Globus pallidus (tissue), 1 donor: ENCODE results near the gene CPVL.

Experiments
- DNase-seq: peaks from one replicate; pipeline ENCODE4 v3.0.0-alpha.2; 2015; ENCODE audit warnings: low spot score

CPVL gene

DNA sequence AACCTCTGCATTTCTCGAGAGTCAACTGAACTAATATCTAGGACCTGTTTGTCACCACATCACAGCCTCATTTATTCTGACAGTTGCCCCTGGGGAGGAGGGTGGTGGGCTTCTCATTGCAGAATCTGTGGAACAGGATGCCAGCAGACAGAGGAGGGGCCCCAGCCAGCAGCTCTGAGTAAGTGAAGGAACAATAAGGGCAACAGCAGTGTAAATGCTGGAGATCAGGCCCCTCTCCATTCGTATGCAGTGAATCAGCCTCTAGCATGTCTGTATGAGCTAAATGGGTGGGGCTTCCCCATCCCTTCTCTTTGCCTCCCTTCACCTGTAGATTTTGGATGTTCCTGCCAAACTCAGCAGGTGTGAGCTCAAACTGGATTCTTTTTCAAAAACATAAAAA lies 7.7 kb upstream of the CPVL start:
- no peak for DNase-seq

DNA sequence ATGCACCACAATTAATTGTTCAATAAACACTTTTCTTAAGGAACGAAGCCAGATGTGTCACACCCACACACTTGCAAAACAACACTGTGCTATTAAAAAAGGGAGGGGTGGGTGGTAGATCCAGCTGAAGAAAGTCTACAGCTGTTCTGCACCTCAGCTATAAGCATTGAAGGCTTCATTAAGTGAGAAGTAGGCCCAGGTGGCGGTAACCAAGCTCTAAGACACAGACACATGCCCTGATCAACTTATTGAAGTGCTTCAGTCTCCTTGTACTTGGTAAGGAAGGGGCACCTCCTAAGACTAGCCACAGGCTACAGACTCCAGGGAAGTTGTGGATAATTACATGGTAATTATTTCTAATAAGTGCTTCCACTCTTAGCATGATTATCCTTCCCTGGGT lies 4.5 kb upstream of the CPVL start:
- no peak for DNase-seq

DNA sequence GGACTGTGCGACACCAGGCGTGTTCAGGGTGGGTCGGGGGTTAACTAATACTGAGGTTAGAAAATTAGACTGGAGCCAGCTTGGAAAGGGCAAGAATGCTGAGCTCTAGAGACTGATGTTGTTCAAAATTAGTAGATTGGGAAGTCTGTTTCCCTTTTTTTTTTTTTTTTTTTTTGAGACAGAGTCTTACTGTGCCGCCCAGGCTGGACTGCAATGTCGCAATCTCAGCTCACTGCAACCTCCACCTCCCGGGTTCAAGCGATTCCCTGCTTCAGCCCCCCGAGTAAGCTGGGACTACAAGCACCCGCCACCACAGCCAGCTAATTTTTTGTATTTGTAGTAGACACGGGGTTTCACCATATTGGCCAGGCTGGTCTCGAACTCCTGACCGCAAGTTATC lies 2.7 kb upstream of the CPVL start:
- no peak for DNase-seq

DNA sequence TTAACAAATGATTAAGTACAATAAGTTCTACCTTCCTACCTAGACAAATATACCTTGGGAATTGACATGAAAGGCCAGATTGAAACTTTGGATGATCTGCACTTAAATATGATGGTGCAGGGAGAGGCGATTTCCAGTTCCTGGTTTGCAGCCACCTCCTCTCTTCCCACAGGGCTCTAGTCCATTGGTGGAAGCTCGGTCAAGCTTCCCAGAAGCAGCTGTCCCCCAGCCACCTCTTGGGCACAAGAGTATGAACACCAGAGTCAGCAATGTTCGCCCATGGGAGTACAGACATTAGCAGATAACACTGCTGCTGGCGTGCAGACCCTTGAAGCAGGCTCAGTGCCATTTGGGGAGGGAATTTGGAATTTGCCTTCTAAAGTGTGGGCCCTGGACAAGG lies 1.5 kb upstream of the CPVL start:
- no peak for DNase-seq

DNA sequence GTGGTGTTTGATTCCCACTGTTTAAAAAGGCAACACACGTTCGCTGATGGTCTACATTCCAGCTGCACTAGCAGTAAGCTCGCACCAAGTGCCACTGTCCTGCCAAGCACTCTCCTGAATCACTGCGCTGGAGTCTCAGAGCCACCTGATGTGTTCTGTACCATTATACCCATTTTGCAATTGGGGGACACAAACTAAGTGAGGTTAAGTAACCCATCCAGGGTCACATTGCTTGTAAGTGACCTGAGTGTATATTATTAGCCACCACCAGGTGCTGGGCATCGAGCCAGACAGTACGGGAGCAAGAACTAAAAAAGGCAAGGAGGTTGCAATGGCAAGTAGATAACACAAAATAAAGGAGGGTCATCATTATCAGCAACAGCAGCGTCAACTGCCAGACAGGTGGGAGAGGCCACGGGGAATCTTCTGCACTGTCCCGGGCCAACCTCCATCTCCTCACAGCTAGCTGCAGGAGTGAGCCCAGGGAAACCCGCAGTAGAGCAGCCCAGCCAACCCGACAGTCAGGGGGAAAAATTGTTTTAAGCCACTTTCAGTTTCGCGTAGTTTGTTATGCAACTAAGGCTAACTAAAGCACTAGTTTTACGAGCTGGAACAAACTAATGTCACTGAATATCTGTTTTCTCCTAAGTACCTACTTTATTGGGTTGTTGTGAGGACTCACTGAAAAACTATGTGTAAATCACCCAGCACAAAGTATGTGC lies 712 bp upstream of the CPVL start:
- no peak for DNase-seq

DNA sequence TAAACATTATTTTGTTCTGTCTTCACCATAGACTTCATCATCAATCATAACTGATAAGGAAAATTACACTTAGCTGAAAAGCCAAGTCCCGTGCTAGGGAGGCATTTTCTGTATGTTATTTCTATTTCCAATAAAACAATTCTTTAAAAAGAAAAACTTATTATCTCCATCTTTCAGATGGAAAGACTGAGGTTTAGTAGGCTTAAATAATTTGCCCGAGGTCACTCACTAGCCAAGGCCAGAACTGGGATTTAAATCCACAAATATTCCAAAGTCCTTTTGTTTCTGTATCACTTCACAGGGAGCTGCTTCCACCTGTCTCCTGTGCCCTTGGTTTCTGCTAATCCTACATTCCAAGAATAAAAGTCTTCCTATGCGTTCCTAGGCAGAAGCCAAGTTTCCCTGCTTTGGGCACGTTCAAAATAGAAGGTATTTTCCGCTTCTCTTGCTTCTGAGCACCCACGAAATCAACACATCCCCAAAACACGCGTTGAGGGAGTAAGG lies 732 bp downstream of the CPVL start:
- no peak for DNase-seq

DNA sequence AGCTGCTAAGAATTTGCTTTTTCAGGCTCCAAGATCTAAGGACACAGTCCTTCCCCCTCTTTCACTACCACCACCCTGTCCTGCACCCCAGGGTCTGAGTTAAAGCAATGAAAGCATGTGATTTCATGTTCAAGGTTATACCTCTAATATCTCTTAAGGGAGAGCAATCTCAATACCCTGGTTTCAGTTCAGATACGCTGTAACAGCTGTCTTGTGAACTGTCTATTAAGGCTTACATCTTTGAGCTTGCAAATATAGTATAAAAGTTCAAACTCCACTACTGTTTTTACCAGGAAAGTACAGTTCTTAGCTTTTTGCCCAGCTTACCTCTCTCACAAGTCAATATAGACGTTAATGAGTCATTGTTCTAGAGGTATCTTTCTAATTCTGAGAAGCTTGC lies 2.6 kb downstream of the CPVL start:
- DNase-seq, result no peak

DNA sequence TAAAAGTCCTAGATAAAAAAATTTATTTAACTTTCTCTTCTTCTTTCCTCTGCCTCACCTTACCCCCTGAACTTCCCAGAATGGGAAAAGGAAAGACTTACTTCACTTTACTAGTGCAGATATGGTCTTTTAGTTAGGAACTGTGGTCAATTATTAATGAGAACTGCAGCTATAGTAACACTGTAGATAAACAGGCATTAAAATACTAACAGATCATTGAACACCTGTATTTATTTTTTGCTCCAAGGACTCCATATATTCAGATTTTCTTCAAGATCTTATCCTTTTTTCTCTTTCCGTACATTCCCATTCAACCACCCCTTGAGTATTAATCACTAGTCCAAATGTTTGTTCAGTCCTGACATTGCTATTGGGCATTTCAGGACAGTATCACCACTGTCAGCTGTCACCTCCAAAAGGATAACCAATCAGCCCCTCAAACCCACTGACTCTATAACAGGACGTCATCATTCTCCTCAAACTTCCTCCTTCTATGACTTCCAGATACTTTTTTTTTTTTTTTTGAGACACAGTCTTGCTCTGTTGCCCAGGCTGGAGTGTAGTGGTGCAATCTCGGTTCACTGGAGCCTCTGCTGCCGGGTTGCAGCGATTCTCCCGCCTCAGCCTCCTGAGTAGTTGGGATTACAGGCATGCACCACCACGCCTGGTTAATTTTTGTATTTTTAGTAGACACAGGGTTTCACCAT lies 4.2 kb downstream of the CPVL start:
- DNase-seq, result no peak

DNA sequence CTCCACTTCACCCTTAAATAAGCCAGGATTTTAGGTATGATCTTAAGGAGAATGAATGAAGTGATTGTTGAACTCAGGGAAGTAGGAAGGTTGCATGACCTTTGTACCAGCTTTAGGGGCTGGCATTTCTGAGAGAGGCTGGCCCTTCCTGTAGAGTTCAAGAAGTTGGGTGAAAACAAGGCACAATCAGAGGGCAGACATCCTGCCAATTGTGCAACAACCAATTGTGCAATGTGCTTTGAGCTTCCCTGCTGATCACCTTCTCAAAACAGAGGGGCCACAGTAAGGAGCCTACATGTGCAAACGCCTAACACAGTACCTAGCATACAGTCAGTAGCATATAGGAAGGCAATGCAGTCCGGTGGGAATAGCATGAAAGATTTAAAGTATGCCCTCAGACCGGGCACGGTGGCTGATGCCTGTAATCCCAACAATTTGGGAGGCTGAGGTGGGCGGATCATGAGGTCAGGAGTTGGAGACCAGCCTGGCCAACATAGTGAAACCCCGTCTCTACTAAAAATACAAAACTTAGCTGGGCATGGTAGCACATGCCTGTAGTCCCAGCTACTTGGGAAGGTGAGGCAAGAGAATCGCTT lies 5.4 kb downstream of the CPVL start:
- DNase-seq, result peak; percentile 27

DNA sequence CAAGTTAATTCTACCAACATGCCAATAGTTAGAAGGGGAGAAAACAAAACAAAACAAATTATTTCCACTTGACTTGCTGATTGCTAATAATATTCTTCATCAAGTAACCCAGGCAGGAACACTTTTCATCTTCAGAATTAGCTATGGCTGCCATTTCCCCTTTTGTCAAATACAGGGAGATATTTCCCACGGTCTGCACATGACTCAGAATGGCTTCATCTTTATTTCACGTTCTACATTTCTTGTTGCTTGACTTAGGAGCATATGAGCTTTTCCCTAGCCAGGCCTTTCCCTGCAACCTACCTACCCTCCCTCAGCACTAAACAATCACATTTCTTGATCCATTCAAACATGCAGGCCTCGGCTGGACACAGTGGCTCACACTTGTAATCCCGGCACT lies 6.5 kb downstream of the CPVL start:
- no peak for DNase-seq

DNA sequence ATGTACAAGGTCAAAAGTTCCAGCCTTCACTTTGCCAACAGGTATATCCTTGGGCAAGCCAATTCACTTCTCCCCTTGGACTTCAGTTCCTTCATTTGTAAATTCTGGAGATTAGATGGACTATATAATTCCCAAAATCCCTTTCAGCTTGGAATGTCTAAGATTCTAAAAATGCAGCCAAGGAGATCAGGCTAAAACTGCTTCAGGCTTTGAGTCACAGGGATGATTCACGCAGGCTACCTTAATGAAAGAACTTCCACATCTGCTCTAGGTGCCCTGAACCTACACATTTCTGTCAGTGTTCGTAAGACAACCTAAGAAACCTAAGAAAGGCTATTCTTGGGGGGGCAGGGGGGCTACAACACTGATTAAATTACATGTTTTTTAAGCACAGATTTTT lies 7.1 kb downstream of the CPVL start:
- DNase-seq, result no peak

DNA sequence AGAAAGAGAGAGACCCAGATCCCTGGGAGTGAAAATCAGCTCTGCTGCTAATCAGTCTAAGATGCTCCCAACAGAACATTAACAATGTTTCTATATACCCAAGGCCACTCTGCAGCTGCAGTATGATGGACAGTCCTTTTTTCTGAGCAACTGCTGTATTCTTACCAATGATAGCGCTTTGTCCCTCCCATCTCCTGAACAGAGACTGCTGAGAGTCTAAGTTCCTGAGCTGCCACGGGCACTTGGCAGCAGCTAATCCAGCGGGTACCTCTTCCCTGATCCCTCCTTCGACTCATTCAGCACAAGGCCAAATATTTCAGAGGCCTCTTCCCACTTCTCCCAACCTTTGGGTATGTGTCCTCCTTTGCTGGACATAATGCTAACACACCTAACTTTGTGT lies 7.7 kb downstream of the CPVL start:
- no peak for DNase-seq

DNA sequence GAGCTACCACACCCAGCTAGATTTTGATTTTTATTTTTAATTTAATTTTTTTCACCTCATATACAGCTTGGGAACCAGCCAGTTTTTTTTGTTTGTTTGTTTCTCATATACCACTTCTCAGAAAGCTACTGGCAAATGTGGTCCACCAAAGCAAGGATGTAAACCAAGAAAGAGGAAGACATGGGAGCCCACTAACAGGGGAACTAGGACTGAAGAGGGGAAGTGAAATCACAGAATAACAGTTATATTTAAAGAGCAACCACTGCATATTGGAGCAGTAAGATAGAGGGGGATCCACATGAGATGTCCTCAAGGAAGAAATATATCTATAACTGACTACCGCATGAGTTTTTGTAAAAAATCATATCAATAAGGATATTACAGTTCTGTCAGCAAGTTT lies 10.5 kb downstream of the CPVL start:
- no peak for DNase-seq

DNA sequence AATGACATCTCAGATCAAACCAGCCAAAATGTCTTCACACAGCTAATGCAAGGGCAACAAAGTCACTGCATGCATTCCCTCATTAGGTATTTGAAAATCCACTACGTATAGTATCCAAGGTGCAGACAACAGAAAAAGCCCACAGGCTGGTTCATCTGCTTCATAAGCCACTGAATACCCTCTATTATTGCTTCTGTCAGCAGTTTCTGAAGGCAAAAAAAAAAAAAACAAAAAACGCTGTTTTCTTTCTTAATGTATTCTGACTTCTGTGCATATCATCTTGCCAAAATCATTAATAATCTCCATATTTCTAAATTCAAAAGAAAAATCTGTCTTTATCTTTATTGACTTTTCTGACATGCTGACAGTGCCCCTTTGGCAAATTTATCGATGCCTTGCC lies 13.4 kb downstream of the CPVL start:
- no peak for DNase-seq

DNA sequence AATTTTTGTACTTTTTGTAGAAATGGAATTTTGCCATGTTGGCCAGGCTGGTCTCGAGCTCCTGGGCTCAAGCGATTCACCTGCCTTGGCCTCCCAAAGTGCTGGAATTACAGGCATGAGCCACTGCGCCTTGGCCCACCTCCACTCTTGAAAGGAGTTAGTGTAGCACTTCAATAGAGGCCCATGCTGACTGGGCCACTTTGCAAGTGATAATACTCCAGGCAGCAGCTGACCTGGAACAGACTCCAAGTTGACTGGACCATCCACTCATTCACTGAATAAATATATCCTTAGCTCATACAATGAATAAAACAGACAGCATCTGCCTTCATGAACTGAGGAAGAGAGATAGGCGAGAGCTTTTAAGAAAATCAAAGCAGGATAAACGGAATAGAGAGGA lies 14.7 kb downstream of the CPVL start:
- no peak for DNase-seq

DNA sequence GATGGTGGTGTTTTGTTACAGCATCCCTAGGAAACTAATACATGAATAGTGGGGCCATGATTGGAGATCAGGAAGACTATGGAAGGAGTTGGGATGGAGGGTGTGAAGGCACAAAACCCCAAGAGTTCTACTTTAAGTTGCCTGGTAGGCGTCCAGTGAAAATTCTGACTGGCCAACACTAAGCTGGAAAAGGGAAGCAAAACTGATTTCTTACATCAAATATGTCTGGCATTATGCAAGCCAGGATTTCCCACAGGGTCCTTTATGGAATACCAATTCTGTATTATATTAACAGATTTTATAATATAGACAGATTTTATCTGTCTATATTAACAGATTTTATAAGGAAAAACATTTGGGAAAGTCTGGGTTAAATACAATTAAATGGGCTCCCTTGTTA lies 16.2 kb downstream of the CPVL start:
- no peak for DNase-seq

DNA sequence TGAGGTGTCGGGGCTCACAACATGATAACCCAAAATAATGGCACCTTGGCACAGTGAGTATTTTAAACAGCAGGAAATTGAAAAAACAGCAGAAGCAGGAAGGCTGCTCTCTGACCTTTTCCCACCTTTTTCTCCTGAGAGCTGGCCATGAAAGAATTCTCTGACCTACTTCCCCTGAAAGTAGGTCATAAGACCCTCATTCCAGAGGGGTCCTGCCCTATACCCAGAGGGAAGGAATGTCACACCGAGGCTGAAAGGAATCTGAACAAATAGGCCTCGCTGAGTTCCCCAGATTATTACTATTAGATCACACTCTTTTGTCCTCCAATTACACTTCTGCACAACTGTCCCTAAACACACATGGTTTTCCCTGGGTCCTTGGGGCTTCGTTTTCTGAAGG lies 18.8 kb downstream of the CPVL start:
- no peak for DNase-seq

DNA sequence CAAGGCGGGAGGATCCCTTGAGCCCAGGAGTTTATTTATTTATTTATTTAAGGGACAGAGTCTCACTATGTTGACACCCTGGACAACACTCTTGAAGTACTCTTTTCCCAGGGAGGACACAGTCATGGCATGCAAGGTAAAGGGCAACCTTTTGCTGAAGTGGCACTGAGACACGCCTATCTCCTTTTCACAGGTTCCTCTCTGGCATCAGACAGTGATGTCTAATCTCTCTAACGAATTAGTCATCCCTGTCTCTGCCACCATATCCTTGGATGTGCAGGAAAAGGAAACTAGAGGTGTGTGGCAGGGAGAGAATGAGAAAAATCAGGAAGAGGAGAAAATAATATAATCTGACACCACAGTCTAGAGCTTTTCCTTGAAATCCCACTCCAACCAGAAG lies 19.5 kb downstream of the CPVL start:
- no peak for DNase-seq

DNA sequence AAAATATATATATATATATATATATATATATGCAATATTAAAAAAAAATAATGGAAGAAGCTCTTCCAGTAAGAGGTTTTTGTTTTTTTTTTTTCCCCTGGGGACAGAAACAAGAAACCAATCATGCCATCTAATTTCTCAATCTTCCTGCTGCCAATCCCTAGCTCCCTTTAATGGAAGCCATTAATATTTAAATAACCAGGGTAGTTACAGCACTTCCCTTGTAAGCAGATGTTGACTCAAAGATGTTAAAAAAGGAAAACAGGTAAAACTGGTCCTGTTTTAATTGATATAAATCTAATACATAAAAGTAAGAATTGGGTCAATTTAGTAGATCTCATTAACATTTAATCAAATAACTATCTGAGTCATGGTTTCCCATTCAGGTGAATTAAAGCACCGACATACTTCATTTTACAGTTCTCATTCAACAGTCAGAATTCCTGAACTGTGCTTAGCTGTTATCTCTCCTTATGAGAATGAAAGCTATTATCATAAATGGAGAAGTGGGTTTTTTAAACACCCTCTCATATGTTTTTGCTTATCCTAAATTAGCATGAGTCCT lies 22.6 kb downstream of the CPVL start:
- DNase-seq, result no peak

DNA sequence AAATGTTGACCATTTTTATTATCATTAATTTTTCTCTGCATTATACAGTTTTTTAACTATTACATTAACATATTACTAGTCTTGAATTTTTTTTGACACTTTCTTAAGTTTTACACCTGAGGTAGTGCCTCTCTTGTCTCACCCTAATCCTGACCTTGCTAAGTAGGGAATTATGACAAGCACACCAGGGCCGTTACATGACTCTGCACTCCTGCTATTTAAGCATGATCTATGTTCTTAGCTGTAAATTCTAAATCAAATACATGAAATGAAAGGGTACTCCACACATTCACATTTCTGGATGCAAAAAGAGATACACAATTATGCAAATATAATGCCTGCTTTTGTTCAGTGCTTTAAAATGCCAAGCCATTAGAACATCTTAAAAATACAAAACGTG lies 23.6 kb downstream of the CPVL start:
- DNase-seq, result no peak

DNA sequence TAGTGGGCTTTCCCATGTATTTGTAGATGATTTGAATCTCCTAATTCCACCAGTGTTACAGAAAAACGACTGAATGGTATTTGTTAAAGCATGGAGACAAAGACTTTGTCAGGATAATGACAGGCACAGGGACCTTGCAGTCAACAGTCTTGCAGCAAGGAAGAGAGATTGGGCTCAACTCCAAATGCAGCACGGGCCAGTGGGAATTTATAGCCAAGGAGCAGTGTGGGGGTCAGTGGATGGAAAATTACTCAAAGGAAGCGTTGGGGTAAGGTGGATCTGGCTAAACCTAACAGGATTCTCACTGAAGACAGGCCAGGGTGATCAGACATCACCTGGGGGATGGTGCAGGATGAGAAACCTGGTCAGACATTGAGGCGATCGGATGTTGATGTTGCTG lies 24.3 kb downstream of the CPVL start:
- DNase-seq, result no peak

DNA sequence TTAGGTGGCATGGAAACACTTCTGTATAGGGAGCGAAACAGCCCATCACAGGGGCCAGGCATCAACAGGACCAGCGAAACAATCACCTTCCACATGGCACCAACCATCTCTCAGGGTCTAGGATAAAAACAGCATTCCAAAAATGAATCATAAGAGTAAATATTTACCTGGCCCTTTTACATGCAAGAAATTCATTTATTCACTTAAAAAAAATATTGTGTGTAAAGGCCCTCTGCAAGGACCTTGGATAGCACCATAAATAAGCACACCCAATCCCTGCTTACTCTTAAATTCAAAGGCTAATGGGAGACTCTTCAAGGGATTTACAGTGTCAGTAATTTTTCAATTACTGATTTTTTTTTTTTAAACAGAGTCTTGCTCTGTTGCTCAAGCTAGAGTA lies 25.4 kb downstream of the CPVL start:
- DNase-seq, result no peak

DNA sequence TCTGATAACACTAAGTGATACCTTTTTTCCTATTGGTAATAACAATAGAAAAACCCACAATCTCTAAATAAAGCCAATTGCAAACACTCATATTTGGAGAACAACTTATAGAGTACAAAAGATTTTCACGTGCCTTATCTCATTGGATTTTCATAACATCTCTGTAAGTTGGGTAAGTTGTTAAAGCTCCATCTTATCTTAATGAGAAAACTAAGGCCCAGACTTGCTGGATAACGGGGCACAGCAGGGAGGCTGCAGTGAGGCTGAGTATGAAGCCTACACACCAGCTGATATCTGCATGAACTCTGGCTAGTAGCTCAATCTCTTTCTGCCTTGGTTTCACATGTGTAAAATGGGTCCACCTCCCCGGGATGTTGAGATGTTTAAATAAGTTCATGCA lies 26.8 kb downstream of the CPVL start:
- DNase-seq, result no peak
